HG03442 (cell line): ENCODE results near the gene MYL3.
"Not testable (repeated sequence)": the region's sequence is repeated elsewhere in the genome, so short reads cannot be mapped to it uniquely, and the experiment has no call there.

Experiments
- ATAC-seq: cut with Tn5 transposase; IDR thresholded peaks from one replicate; pipeline ENCODE4 v1.9.1; 2021; ENCODE audit warnings: mild to moderate bottlenecking, moderate library complexity; ENCODE audit not compliant: unreplicated experiment

Gene MYL3

GRCh38 chr3:46863261-46863782 lies at the start of gene MYL3:
TSS of gene MYL3 (minus strand) at chr3:46863444. CDS start at chr3:46863390, 54 bp downstream.
- ATAC-seq, result no peak

- no peak for ATAC-seq
Measured at GRCh38 chr3:46912986-46913385, 49.7 kb upstream of the MYL3 start.

GRCh38 chr3:46910914-46911313 lies 47.7 kb upstream of the MYL3 start:
- not testable (repeated sequence) for ATAC-seq

- no peak for ATAC-seq
Measured at GRCh38 chr3:46910166-46910760, 47.0 kb upstream of the MYL3 start.

- peak; percentile 52 for ATAC-seq
Measured at GRCh38 chr3:46909535-46910161, 46.4 kb upstream of the MYL3 start.

- no peak for ATAC-seq
Measured at GRCh38 chr3:46908986-46909534, 45.8 kb upstream of the MYL3 start.

GRCh38 chr3:46908294-46908985 lies 45.2 kb upstream of the MYL3 start:
- ATAC-seq, result no peak

GRCh38 chr3:46907960-46908293 lies 44.7 kb upstream of the MYL3 start:
- ATAC-seq, result no peak

- no peak for ATAC-seq
Measured at GRCh38 chr3:46907271-46907670, 44.0 kb upstream of the MYL3 start.

GRCh38 chr3:46906471-46907058 lies 43.3 kb upstream of the MYL3 start:
- ATAC-seq, result no peak

- no peak for ATAC-seq
Measured at GRCh38 chr3:46905661-46906451, 42.6 kb upstream of the MYL3 start.

GRCh38 chr3:46905213-46905560 lies 41.9 kb upstream of the MYL3 start:
- no peak for ATAC-seq

GRCh38 chr3:46904303-46905212 lies 41.3 kb upstream of the MYL3 start:
- ATAC-seq, result no peak

GRCh38 chr3:46903341-46904302 lies 40.4 kb upstream of the MYL3 start:
- ATAC-seq, result no peak

- ATAC-seq, result no peak
Measured at GRCh38 chr3:46902188-46902631, 39.0 kb upstream of the MYL3 start.

GRCh38 chr3:46901591-46902187 lies 38.4 kb upstream of the MYL3 start:
- no peak for ATAC-seq

- no peak for ATAC-seq
Measured at GRCh38 chr3:46901061-46901460, 37.8 kb upstream of the MYL3 start.

- ATAC-seq, result no peak
Measured at GRCh38 chr3:46900356-46900755, 37.1 kb upstream of the MYL3 start.
